GM23338 (cell line): ENCODE measurements around the gene SHC4.

Source experiments
- CREB1 ChIP-seq: fragments of 250-450 bp; sonication (Bioruptor Pico); IDR thresholded peaks from 2 replicates; pipeline ENCODE4 v1.5.0; 2020; ENCODE audit warnings: low read depth, mild to moderate bottlenecking, moderate library complexity
- EZH2 ChIP-seq: fragments of 200-600 bp; sonication (generic); IDR thresholded peaks from one replicate; pipeline ENCODE4 v1.8.0; 2017; ENCODE audit warnings: antibody characterized with exemption, mild to moderate bottlenecking, low read depth; ENCODE audit not compliant: unreplicated experiment
- POLR2AphosphoS5 ChIP-seq: IDR thresholded peaks from 2 replicates; pipeline ENCODE4 v1.6.1; 2016; ENCODE audit warnings: antibody characterized with exemption, low read depth
- TF ChIP-seq, protein P1 (sequence below), 2 experiments: fragments of 200-600 bp in 1 of 2; sonication (generic) in 1 of 2; conservative IDR thresholded peaks; 2 replicates each; pipeline versions ENCODE4 v1.5.1 to v1.6.1; 2016 to 2017; ENCODE audit warnings: antibody characterized with exemption in 2 of 2, low read depth in 2 of 2, mild to moderate bottlenecking in 2 of 2, moderate library complexity in 1 of 2
- TF ChIP-seq, protein P2 (sequence below): fragments of 250-450 bp; sonication (Bioruptor Pico); IDR thresholded peaks from 2 replicates; pipeline ENCODE4 v1.5.0; 2020; ENCODE audit warnings: mild to moderate bottlenecking, moderate library complexity
- TF ChIP-seq, protein P3 (sequence below): IDR thresholded peaks from one replicate; pipeline ENCODE4 v1.6.1; 2018; ENCODE audit warnings: antibody characterized with exemption; ENCODE audit not compliant: unreplicated experiment

DNA sequence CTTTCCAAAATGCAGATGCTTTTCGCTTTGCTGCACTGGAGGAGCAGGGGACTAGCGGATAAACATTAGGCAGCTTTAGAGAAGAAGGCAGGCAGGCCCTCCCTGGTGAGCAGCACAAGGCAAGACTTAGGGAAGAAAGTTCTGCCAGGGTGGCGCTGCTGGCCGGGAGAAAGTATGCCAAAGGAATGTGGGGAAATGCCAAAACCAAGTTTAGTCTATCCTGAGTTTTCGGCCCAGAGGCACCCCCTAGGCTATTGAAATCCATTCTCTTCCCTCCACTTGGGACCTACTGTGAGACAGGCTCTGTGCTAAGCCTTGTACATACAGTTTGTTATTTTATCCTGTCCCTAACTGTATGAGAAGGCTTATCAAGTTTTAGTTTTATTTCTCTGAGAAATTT, 9.2 kb downstream of the SHC4 start:
- TF ChIP-seq, protein P1, sequence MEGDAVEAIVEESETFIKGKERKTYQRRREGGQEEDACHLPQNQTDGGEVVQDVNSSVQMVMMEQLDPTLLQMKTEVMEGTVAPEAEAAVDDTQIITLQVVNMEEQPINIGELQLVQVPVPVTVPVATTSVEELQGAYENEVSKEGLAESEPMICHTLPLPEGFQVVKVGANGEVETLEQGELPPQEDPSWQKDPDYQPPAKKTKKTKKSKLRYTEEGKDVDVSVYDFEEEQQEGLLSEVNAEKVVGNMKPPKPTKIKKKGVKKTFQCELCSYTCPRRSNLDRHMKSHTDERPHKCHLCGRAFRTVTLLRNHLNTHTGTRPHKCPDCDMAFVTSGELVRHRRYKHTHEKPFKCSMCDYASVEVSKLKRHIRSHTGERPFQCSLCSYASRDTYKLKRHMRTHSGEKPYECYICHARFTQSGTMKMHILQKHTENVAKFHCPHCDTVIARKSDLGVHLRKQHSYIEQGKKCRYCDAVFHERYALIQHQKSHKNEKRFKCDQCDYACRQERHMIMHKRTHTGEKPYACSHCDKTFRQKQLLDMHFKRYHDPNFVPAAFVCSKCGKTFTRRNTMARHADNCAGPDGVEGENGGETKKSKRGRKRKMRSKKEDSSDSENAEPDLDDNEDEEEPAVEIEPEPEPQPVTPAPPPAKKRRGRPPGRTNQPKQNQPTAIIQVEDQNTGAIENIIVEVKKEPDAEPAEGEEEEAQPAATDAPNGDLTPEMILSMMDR (conservative IDR thresholded peaks at IDR 0.05; ENCODE audit: low read depth in 2 of 2) = peak in 1 of 2 experiments; percentile 38; a peak in 2 of 4 replicates
- TF ChIP-seq EZH2 (no peak), POLR2AphosphoS5 (no peak), CREB1 (no peak)
- TF ChIP-seq, protein P2, sequence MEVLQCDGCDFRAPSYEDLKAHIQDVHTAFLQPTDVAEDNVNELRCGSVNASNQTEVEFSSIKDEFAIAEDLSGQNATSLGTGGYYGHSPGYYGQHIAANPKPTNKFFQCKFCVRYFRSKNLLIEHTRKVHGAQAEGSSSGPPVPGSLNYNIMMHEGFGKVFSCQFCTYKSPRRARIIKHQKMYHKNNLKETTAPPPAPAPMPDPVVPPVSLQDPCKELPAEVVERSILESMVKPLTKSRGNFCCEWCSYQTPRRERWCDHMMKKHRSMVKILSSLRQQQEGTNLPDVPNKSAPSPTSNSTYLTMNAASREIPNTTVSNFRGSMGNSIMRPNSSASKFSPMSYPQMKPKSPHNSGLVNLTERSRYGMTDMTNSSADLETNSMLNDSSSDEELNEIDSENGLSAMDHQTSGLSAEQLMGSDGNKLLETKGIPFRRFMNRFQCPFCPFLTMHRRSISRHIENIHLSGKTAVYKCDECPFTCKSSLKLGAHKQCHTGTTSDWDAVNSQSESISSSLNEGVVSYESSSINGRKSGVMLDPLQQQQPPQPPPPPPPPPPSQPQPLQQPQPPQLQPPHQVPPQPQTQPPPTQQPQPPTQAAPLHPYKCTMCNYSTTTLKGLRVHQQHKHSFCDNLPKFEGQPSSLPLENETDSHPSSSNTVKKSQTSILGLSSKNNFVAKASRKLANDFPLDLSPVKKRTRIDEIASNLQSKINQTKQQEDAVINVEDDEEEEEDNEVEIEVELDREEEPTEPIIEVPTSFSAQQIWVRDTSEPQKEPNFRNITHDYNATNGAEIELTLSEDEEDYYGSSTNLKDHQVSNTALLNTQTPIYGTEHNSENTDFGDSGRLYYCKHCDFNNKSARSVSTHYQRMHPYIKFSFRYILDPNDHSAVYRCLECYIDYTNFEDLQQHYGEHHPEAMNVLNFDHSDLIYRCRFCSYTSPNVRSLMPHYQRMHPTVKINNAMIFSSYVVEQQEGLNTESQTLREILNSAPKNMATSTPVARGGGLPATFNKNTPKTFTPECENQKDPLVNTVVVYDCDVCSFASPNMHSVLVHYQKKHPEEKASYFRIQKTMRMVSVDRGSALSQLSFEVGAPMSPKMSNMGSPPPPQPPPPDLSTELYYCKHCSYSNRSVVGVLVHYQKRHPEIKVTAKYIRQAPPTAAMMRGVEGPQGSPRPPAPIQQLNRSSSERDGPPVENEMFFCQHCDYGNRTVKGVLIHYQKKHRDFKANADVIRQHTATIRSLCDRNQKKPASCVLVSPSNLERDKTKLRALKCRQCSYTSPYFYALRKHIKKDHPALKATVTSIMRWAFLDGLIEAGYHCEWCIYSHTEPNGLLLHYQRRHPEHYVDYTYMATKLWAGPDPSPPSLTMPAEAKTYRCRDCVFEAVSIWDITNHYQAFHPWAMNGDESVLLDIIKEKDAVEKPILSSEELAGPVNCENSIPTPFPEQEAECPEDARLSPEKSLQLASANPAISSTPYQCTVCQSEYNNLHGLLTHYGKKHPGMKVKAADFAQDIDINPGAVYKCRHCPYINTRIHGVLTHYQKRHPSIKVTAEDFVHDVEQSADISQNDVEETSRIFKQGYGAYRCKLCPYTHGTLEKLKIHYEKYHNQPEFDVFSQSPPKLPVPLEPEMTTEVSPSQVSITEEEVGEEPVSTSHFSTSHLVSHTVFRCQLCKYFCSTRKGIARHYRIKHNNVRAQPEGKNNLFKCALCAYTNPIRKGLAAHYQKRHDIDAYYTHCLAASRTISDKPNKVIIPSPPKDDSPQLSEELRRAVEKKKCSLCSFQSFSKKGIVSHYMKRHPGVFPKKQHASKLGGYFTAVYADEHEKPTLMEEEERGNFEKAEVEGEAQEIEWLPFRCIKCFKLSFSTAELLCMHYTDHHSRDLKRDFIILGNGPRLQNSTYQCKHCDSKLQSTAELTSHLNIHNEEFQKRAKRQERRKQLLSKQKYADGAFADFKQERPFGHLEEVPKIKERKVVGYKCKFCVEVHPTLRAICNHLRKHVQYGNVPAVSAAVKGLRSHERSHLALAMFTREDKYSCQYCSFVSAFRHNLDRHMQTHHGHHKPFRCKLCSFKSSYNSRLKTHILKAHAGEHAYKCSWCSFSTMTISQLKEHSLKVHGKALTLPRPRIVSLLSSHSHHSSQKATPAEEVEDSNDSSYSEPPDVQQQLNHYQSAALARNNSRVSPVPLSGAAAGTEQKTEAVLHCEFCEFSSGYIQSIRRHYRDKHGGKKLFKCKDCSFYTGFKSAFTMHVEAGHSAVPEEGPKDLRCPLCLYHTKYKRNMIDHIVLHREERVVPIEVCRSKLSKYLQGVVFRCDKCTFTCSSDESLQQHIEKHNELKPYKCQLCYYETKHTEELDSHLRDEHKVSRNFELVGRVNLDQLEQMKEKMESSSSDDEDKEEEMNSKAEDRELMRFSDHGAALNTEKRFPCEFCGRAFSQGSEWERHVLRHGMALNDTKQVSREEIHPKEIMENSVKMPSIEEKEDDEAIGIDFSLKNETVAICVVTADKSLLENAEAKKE (CRISPR knock-in tag) = no peak
- TF ChIP-seq, protein P3, sequence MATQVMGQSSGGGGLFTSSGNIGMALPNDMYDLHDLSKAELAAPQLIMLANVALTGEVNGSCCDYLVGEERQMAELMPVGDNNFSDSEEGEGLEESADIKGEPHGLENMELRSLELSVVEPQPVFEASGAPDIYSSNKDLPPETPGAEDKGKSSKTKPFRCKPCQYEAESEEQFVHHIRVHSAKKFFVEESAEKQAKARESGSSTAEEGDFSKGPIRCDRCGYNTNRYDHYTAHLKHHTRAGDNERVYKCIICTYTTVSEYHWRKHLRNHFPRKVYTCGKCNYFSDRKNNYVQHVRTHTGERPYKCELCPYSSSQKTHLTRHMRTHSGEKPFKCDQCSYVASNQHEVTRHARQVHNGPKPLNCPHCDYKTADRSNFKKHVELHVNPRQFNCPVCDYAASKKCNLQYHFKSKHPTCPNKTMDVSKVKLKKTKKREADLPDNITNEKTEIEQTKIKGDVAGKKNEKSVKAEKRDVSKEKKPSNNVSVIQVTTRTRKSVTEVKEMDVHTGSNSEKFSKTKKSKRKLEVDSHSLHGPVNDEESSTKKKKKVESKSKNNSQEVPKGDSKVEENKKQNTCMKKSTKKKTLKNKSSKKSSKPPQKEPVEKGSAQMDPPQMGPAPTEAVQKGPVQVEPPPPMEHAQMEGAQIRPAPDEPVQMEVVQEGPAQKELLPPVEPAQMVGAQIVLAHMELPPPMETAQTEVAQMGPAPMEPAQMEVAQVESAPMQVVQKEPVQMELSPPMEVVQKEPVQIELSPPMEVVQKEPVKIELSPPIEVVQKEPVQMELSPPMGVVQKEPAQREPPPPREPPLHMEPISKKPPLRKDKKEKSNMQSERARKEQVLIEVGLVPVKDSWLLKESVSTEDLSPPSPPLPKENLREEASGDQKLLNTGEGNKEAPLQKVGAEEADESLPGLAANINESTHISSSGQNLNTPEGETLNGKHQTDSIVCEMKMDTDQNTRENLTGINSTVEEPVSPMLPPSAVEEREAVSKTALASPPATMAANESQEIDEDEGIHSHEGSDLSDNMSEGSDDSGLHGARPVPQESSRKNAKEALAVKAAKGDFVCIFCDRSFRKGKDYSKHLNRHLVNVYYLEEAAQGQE = no peak
